Keratinocyte (primary cell): Measurements from ENCODE around the gene CDH15. TPM values are rescaled to one million over a fixed set of nuclear protein-coding genes. Genes with fewer than 3 reads are reported as not detected.

ENCODE experiments used
- DNase-seq: peaks from one replicate; pipeline ENCODE4 v3.0.0-alpha.2; 2011; ENCODE audit warnings: low read depth, missing footprints, low spot score
- FAIRE-seq: peaks from 2 replicates; lab custom pipeline; 2011; peaks lifted over from hg19 to GRCh38; lab: Jason Lieb, UNC
- H2AFZ ChIP-seq: 2 replicates; pipeline ENCODE4 v1.6.0; 2012; ENCODE audit warnings: low read length, control low read depth, inconsistent platforms; ENCODE audit not compliant: control insufficient read depth
- H3K27ac ChIP-seq: 2 replicates; pipeline ENCODE4 v1.5.1; 2011; ENCODE audit warnings: low read length; ENCODE audit not compliant: control insufficient read depth, insufficient read depth
- H3K27me3 ChIP-seq: 3 replicates; pipeline ENCODE4 v1.6.0; 2011; ENCODE audit warnings: low read length; ENCODE audit not compliant: control insufficient read depth, insufficient read depth; ENCODE audit errors: extremely low read depth
- H3K36me3 ChIP-seq, 2 experiments: 2 replicates in 1 of 2; 3 replicates in 1 of 2; pipeline ENCODE4 v1.5.1; 2011; ENCODE audit warnings: low read length in 2 of 2, mild to moderate bottlenecking in 1 of 2; ENCODE audit not compliant: control insufficient read depth in 2 of 2, insufficient read depth in 2 of 2; ENCODE audit errors: extremely low read depth in 1 of 2
- H3K4me1 ChIP-seq: 3 replicates; pipeline ENCODE4 v1.5.1; 2011; ENCODE audit warnings: low read length; ENCODE audit not compliant: control insufficient read depth, insufficient read depth; ENCODE audit errors: extremely low read depth
- H3K4me2 ChIP-seq: 3 replicates; pipeline ENCODE4 v1.6.0; 2011; ENCODE audit warnings: low read depth, low read length; ENCODE audit not compliant: control insufficient read depth, insufficient read depth; ENCODE audit errors: extremely low read depth
- H3K4me3 ChIP-seq, 3 experiments: fragments of 200-600 bp in 1 of 3; sonication (generic) in 1 of 3; 2 replicates in 2 of 3; 3 replicates in 1 of 3; pipeline ENCODE4 v1.5.1; 2011 to 2016; ENCODE audit warnings: low read length in 3 of 3, mild to moderate bottlenecking in 3 of 3, control low read depth in 2 of 3, inconsistent platforms in 1 of 3, low read depth in 1 of 3, mixed read lengths in 1 of 3, mixed run types in 1 of 3, moderate library complexity in 1 of 3; ENCODE audit not compliant: control insufficient read depth in 2 of 3, insufficient read depth in 2 of 3; ENCODE audit errors: extremely low read depth in 1 of 3
- H3K79me2 ChIP-seq: 2 replicates; pipeline ENCODE4 v1.6.0; 2012; ENCODE audit warnings: low read length; ENCODE audit not compliant: control insufficient read depth, insufficient read depth
- H3K9ac ChIP-seq: 3 replicates; pipeline ENCODE4 v1.6.0; 2011; ENCODE audit warnings: low read length; ENCODE audit not compliant: control insufficient read depth, insufficient read depth; ENCODE audit errors: extremely low read depth
- H3K9me1 ChIP-seq: 3 replicates; pipeline ENCODE4 v1.6.0; 2011; ENCODE audit warnings: low read length; ENCODE audit not compliant: control insufficient read depth, insufficient read depth; ENCODE audit errors: extremely low read depth
- H3K9me3 ChIP-seq: 2 replicates; pipeline ENCODE4 v1.5.1; 2012; ENCODE audit warnings: low read depth, low read length; ENCODE audit not compliant: control insufficient read depth
- H4K20me1 ChIP-seq: 3 replicates; pipeline ENCODE4 v1.6.0; 2011; ENCODE audit warnings: low read length; ENCODE audit not compliant: control insufficient read depth, insufficient read depth; ENCODE audit errors: extremely low read depth
- CTCF ChIP-seq, 3 experiments: IDR thresholded peaks in 1 of 3; conservative IDR thresholded peaks in 1 of 3; optimal IDR thresholded peaks in 1 of 3; 2 replicates in 2 of 3; 3 replicates in 1 of 3; pipeline versions ENCODE3 to v1.5.1; 2011; ENCODE audit warnings: low read length in 3 of 3, mild to moderate bottlenecking in 3 of 3, moderate library complexity in 2 of 3, control low read depth in 1 of 3, inconsistent platforms in 1 of 3; ENCODE audit not compliant: insufficient read depth in 2 of 3; ENCODE audit errors: extremely low read depth in 1 of 3
- EZH2 ChIP-seq: IDR thresholded peaks from one replicate; pipeline ENCODE4 v1.6.1; 2012; ENCODE audit warnings: inconsistent platforms, mild to moderate bottlenecking, low read length, moderate library complexity
- dilution Hi-C: fragments of 300-500 bp; cut with MboI; formaldehyde crosslinking; loops from one replicate; pipeline ENCODE4 v1.7.0; 2020; ENCODE audit warnings: low sequenced_read_pairs; ENCODE audit not compliant: extremely low pct_ligation_motif_present
- polyA plus RNA-seq, 5 experiments: library from polyadenylated mRNA; depleted of rRNA in 3 of 5; stranded (reverse) in 3 of 5; stranded (forward) in 1 of 5; unstranded in 1 of 5; fragments of >200 nt; gene quantifications; 1 replicate in 1 of 5; 2 replicates in 3 of 5; 3 replicates in 1 of 5; pipeline versions ENCODE4 v1.2.1 to v1.2.3, GENCODE V29; 2011 to 2012; ENCODE audit warnings: missing spikeins in 2 of 5, low read depth in 1 of 5, low replicate concordance in 1 of 5

CDH15 gene
- polyA plus RNA-seq, 1 donor (not counting 4 experiments of a cell fraction or from before 2014, with no cell fraction given) = not detected

- Histone ChIP-seq H3K27me3 (no peaks in the 10 kb centered on the region), H3K4me1 (no peaks in the 10 kb centered on the region), H3K36me3 (peaks cover 35 to 59% of the 10 kb centered on the region in 2 experiments), H3K9ac (no peak overlapping the region), H4K20me1 (peaks cover 3% of the 10 kb centered on the region), H2AFZ (no peak overlapping the region), H3K9me3 (peaks cover 8% of the 10 kb centered on the region), H3K4me3 (no peak overlapping the region), H3K27ac (no peak overlapping the region), H3K79me2 (peaks cover 15% of the 10 kb centered on the region), H3K4me2 (no peak overlapping the region), H3K9me1 (no peaks in the 10 kb centered on the region)
- dilution Hi-C loops = no loop called here
- TF ChIP-seq EZH2 (no peak), CTCF (optimal IDR thresholded peaks at IDR 0.05 in 1 of 3, IDR thresholded peaks at IDR 0.05 in 1 of 3, conservative IDR thresholded peaks at IDR 0.05 in 1 of 3; ENCODE audit: extremely low read depth in 1 of 3, insufficient read depth in 2 of 3, low read length in 3 of 3) (no peak)
- no peak for DNase-seq
- no peak for FAIRE-seq
These were observed 53.1 kb downstream of the CDH15 start for GRCh38 chr16:89224665-89225064.

DNA sequence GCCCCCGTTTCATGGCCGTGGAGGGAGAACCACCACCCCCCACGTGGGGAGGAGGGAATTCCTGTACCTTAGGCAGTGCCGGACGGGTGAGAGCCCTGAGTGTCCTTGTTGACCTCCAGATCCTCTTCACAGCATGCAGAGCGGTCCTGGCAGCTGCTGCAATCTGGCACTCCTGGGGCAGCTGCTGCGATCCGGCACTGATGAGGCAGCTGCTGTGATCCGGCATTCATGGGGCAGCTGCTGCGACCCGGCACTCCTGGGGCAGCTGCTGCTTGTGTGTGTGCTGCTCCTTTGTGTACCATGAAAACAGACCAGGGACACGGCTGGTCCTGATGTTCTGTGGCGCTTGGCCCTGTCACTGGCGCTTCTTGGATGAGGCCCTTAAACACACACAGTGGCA, 58.7 kb downstream of the CDH15 start:
- no peak overlapping the region for H3K4me3 ChIP-seq
- dilution Hi-C loops = no loop called here
- TF ChIP-seq CTCF (optimal IDR thresholded peaks at IDR 0.05 in 1 of 3, IDR thresholded peaks at IDR 0.05 in 1 of 3, conservative IDR thresholded peaks at IDR 0.05 in 1 of 3; ENCODE audit: extremely low read depth in 1 of 3, insufficient read depth in 2 of 3, low read length in 3 of 3) (no peak), EZH2 (no peak)
- H2AFZ ChIP-seq = no peak overlapping the region
- peaks cover 15% of the 10 kb centered on the region for H3K79me2 ChIP-seq
- DNase-seq (no peak), FAIRE-seq (no peak)
- no peaks in the 10 kb centered on the region for H3K4me1 ChIP-seq
- H3K36me3 ChIP-seq = peaks cover 36 to 48% of the 10 kb centered on the region in 2 experiments
- peaks cover 8% of the 10 kb centered on the region for H3K9me3 ChIP-seq
- H3K27ac ChIP-seq = no peak overlapping the region
- H3K27me3 ChIP-seq = no peaks in the 10 kb centered on the region
- H3K9me1 ChIP-seq = no peaks in the 10 kb centered on the region
- peaks cover 3% of the 10 kb centered on the region for H4K20me1 ChIP-seq
- H3K4me2 ChIP-seq = no peak overlapping the region
- H3K9ac ChIP-seq = no peak overlapping the region
